Measurements from ENCODE around the gene TNIK.
"Not testable (repeated sequence)": the region's sequence is repeated elsewhere in the genome, so short reads cannot be mapped to it uniquely, and the experiment has no call there.

The TNIK gene

GRCh38 chr3:171445620-171446204 is 14.5 kb downstream of the TNIK start:
- DNase-seq = no peak

- DNase-seq = no peak
Measured at GRCh38 chr3:171444001-171444690, 16.1 kb downstream of the TNIK start.

DNA sequence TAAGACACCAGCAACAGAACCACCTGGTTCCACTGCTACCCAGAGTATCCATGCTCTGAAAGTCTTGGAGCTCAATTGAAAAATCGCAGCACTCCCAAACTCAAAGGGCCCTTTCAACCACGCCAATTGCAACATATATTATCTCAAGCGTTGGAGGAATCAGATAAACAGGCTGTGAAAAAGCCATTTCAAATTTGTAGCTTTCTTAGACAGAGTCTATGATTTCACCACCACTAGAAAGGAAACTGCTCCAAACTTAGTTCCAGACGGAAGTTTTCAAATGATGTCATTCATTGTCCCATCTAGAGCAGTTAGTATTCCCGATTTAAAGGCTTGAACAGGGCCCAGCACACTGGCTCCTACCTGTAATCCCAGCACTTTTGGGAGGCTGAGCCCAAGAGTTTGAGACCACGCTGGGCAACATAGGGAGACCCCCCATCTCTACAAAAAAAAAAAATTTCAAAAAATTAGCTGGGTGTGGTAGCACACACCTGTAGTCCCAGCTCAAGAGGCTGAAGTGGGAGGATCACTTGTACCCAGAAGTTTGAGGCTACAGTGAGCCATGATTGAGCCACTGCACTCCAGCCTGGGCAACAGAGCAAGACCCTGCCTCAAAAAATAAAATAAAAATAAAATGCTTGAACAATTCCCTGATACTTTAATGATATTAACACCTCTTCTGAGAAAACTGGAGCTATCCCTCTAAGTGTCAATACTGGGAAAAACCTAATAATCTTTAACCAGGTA is 16.8 kb downstream of the TNIK start:
- DNase-seq = no peak

- no peak for DNase-seq
Measured at GRCh38 chr3:171442184-171442583, 18.0 kb downstream of the TNIK start.

- DNase-seq = no peak
Measured at GRCh38 chr3:171441381-171441780, 18.8 kb downstream of the TNIK start.

- DNase-seq = no peak
Measured at GRCh38 chr3:171439996-171440395, 20.2 kb downstream of the TNIK start.

GRCh38 chr3:171437115-171437756 is 23.0 kb downstream of the TNIK start:
- DNase-seq = no peak

DNA sequence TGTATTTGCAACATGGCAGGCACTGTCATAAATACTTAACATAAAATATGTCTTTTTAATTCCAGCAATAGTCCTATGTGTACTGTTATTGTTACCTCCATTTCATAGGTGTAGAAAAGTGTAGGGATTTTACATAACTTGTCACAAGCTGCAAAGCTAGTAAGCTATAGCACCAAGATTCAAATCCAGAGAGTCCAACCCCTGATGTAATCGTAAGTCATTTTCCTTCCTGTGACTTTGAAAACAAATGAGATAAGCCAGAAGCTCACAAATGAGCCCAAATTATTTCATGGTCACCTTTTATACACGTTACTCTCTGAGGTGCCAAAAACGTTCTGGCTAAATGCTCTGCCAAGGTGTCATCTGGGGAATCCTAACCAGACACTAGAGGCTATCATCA is 23.8 kb downstream of the TNIK start:
- DNase-seq = no peak

GRCh38 chr3:171435757-171436156 is 24.4 kb downstream of the TNIK start:
- DNase-seq = no peak

GRCh38 chr3:171435143-171435542 is 25.1 kb downstream of the TNIK start:
- no peak for DNase-seq

DNA sequence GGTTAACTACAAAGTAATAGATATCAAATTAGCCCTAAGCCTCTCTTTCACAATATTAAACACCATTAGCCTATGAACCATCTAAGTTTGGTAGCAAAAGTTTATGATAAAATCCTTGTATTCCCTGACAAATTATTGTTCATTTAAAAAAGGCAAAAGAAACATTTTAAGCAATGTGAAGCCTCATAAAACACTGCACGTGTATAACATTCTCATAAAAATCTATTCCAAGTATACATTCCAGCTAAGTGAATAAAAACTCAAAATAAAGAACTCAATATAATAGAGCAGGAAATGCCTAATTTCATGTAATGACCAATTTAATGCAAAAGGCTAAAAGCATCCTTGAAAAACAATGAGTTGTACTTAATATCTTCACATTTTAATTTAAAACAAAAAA is 27.7 kb downstream of the TNIK start:
- no peak for DNase-seq

GRCh38 chr3:171431550-171431949 is 28.7 kb downstream of the TNIK start:
- no peak for DNase-seq

DNA sequence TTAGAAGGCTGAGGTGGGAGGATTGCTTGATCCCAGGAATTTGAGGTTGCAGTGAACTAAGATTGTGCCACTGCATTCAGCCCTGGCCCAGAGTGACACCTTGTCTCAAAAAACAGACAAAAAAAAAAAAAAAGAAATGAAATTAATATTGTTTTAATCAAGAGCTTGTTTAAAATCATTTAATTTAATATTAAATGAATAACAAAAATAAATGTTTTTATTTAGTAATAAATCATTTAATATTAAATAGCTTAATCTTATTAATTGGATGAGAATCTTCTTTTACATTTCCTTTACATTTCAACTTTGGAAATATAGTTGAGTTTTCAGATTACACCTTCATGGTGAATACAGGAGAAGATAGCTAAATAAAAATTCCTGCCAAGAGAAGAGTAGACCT is 29.7 kb downstream of the TNIK start:
- no peak for DNase-seq

- no peak for DNase-seq
Measured at GRCh38 chr3:171429635-171430034, 30.6 kb downstream of the TNIK start.

GRCh38 chr3:171428892-171429291 is 31.3 kb downstream of the TNIK start:
- DNase-seq = no peak

DNA sequence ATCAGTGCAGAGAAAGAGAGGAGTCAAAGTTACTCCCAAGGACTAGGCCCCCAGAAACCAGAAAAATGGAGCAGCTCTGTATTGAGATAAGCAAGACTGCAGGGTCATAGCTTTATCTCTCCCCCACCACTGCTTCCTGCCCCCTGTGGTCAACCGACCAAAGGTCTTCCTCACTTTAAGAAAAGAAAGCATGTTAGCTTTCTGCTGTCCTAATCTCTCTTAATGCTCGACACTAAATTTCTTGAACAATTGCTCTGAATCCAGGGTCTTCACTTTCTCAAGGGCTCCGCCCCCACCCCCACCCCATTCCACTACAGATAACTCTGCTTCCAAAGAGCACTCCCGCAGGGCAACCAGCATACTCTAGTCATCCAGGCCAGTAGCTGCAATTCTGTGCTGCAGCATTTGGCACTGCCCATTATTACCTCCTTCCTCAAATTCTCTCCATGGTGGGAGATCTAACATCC is 31.9 kb downstream of the TNIK start:
- no peak for DNase-seq

DNA sequence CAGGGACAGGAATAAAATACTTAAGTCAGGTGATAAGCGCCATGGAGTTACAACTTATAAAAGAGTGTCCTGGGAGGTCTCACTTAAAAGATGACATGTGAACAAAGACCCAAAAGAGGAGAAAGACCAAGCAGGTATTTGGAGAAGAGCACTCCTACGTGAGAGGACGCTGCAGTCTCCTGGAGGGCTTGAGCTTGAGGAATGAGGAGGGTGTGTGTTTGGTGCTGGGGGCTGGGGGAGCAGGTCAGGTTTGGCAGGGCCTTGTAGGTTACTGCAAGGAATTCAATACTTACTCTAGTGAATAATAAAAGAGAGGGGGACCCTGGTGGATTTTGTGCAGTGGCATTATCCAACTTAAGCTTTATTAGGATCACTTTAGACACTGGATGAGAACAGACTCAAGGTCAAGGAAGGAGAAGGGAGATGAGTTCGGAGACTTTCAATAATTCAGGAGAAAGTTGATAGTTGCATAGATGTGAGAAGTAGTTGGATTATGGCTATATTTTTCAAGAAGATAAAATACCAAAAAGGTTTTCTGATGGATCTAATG is 32.4 kb downstream of the TNIK start:
- no peak for DNase-seq

DNA sequence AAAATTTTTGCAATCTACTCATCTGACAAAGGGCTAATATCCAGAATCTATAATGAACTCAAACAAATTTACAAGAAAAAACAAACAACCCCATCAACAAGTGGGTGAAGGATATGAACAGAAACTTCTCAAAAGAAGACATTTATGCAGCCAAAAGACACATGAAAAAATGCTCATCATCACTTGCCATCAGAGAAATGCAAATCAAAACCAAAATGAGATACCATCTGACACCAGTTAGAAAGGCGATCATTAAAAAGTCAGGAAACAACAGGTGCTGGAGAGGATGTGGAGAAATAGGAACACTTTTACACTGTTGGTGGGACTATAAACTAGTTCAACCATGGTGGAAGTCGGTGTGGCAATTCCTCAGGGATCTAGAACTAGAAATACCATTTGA is 36.1 kb downstream of the TNIK start:
- not testable (repeated sequence) for DNase-seq

- DNase-seq = not testable (repeated sequence)
Measured at GRCh38 chr3:171422855-171423254, 37.4 kb downstream of the TNIK start.

DNA sequence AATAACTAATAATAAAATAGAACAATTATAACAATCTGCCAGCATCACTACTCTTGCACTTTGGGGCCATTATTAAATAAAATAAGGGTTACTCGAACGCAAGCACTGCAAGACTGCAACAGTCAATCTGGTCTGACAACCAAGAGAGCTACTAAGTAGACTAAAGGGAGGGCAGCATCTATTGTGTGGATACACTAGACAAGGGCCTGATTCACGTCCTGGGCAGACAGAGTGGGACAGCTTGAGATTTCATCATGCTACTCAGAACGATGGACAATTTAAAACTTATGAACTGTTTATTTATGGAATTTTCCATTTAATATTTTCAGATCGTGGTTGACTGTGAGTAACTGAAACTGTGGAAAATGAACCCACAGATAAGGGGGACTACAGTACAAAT is 39.5 kb downstream of the TNIK start:
- DNase-seq = no peak

DNA sequence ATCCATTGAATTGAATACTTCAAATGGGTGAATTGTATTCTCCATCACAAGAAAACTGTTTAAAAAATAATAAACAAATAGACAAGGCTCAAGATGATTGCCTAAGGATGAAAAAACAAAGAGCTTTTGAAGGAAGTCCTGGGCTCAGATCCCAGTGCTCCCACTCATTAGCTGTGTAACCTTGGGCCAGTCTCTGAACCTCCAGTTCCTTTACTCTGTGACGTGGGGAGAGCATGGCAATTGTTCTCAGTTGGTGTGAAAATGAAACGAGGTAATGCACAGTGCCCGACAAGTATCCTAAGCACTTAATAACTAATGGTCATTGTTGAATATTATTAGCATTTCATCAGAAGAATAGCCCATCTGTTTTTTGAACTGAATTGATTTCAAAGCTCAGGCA is 40.7 kb downstream of the TNIK start:
- no peak for DNase-seq

GRCh38 chr3:171417813-171418212 is 42.4 kb downstream of the TNIK start:
- no peak for DNase-seq

- no peak for DNase-seq
Measured at GRCh38 chr3:171417137-171417536, 43.1 kb downstream of the TNIK start.
